Sigmoid colon (tissue), 4 donors: ENCODE results near the gene ZNF280B.
"Not testable (repeated sequence)": the region's sequence is repeated elsewhere in the genome, so short reads cannot be mapped to it uniquely, and the experiment has no call there.

Experiments used
- EP300 ChIP-seq, 4 donors: sonication (generic); formaldehyde crosslinking; IDR thresholded peaks; one replicate each; pipeline ENCODE4 v1.6.1; 2017; ENCODE audit warnings: antibody characterized with exemption in 4 of 4
- POLR2A ChIP-seq, 2 donors: fragments of 450-650 bp; IDR thresholded peaks; one replicate each; pipeline ENCODE4 v1.6.1; 2016; ENCODE audit warnings: antibody characterized with exemption in 2 of 2, mild to moderate bottlenecking in 2 of 2, moderate library complexity in 2 of 2
- POLR2AphosphoS5 ChIP-seq, 4 donors: sonication (generic); formaldehyde crosslinking; IDR thresholded peaks; one replicate each; pipeline ENCODE4 v1.6.1; 2017; ENCODE audit warnings: antibody characterized with exemption in 4 of 4
- TF ChIP-seq, protein P1 (sequence below), 4 experiments: fragments of 450-650 bp in 3 of 4; fragments of 200-600 bp in 1 of 4; IDR thresholded peaks; one replicate each; pipeline ENCODE4 v1.5.1; 2016 to 2019; ENCODE audit warnings: antibody characterized with exemption in 4 of 4, mild to moderate bottlenecking in 3 of 4, moderate library complexity in 2 of 4

DNA sequence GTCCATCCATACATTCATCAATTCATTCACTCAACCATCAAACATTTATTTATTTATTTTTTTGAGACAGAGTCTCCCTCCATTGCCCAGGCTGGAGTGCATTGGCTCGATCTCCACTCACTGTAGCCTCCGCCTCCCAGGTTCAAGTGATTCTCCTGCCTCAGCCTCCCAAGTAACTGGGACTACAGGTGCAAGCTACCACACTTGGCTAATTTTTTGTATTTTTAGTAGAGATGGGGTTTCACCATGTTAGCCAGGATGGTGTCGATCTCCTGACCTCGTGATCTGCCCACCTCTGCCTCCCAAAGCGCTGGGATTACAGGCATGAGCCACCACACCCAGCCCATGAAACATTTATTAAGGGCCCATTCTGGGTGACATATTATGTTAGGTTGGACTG is 37.4 kb downstream of the ZNF280B start:
- TF ChIP-seq EP300, POLR2AphosphoS5, POLR2A (IDR thresholded peaks at IDR 0.05): not testable (repeated sequence)
- TF ChIP-seq, protein P1, sequence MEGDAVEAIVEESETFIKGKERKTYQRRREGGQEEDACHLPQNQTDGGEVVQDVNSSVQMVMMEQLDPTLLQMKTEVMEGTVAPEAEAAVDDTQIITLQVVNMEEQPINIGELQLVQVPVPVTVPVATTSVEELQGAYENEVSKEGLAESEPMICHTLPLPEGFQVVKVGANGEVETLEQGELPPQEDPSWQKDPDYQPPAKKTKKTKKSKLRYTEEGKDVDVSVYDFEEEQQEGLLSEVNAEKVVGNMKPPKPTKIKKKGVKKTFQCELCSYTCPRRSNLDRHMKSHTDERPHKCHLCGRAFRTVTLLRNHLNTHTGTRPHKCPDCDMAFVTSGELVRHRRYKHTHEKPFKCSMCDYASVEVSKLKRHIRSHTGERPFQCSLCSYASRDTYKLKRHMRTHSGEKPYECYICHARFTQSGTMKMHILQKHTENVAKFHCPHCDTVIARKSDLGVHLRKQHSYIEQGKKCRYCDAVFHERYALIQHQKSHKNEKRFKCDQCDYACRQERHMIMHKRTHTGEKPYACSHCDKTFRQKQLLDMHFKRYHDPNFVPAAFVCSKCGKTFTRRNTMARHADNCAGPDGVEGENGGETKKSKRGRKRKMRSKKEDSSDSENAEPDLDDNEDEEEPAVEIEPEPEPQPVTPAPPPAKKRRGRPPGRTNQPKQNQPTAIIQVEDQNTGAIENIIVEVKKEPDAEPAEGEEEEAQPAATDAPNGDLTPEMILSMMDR (IDR thresholded peaks at IDR 0.05) = not testable (repeated sequence)
